Measurements from ENCODE around the gene PHF21A. TPM values are rescaled to one million over a fixed set of nuclear protein-coding genes. Genes with fewer than 3 reads are reported as not detected.
A peak's percentile ranks its signal among the peaks of the same experiment; 100 is the strongest.

The PHF21A gene
- total RNA-seq, 6 experiments from 2014 or later: 9.2 to 17.1 (median 10.4) TPM

DNA sequence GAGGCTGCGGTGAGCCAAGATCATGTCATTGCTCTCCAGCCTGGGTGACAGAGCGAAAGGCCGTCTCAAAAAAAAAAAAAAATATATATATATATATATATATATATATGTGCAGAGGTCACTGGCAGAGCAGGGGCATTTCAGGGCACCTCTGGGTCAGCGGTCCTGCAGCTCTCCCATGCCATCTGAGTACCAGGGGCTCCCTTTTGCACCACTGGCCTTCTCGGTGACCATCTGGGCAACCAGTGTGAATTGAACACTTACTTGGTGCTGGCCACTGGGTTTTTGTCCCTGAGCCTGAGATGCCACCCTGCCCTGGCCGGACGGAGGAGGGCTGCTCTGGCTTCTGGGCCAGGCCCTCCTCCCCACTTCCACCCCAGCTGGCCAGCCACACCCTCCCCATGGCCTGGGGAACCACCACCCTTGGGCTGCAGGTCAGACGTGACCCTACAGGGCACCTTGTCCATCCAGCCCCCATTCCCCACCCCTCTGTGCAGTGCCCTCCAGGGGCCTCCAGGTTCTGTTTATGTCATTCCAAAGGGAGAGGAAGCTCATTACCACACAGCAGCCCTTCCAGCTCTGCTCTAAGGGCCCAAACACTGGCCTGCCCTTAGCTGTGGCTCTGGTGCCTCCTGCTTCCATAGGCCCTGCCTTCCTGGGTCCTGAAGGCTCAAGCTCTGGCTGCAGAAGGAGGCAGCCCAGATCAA, 225.5 kb downstream of the PHF21A start:
- DNase-seq (no peak), ATAC-seq (no peak)
- Histone ChIP-seq H3K4me1 (peaks cover 0 to 24% (median 2%) of the 10 kb centered on the region in 4 donors), H3K36me3 (no peaks in the 10 kb centered on the region), H3K27me3 (no peaks in the 10 kb centered on the region), H3K9me3 (no peaks in the 10 kb centered on the region), H3K27ac (no peak overlapping the region), H3K4me3 (no peak overlapping the region)
- intact Hi-C loops (cut with DNase I): no loop called here
- no peak for TF ChIP-seq POLR2A (IDR thresholded peaks at IDR 0.05)
- TF ChIP-seq, protein P1, sequence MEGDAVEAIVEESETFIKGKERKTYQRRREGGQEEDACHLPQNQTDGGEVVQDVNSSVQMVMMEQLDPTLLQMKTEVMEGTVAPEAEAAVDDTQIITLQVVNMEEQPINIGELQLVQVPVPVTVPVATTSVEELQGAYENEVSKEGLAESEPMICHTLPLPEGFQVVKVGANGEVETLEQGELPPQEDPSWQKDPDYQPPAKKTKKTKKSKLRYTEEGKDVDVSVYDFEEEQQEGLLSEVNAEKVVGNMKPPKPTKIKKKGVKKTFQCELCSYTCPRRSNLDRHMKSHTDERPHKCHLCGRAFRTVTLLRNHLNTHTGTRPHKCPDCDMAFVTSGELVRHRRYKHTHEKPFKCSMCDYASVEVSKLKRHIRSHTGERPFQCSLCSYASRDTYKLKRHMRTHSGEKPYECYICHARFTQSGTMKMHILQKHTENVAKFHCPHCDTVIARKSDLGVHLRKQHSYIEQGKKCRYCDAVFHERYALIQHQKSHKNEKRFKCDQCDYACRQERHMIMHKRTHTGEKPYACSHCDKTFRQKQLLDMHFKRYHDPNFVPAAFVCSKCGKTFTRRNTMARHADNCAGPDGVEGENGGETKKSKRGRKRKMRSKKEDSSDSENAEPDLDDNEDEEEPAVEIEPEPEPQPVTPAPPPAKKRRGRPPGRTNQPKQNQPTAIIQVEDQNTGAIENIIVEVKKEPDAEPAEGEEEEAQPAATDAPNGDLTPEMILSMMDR (IDR thresholded peaks at IDR 0.05): no peak
- WGBS (ENCODE audit: insufficient coverage, low coverage, low lambda C conversion rate, missing lambda C conversion rate): 70% methylated on average over 2 of the region's 8 CpGs

DNA sequence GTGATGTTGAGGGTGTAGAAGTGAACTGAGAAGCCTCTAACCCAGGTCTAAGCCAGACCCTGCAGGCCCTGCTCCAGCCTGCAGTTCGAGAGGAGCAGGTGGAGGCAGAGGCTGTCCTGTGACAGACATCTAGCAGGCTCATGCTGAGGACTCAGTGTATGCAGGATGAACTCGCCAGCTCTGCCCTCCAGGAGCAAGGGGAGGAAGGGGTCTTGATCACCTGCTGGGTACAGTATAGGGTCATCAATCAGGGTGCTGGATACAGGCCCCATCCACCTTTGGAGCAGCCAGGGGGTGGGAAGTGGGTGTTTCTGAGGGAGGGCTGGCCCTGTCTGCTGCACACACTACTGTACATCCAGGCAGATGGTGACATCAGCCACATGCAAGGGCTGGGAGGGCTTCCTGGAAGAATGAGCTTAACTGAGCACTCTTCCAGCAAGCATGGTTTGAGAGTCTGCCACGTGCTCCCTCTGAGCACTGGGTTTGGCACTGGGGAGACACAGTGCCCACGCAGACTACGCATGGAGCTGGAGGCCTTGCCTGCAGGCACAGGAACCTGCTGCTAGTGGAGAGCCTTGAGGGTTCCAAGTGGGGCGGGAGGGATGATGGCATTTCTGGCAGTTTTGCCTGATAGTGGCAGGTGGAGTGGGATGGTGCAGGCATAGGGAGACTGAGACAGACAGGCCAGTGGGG, 226.6 kb downstream of the PHF21A start:
- Histone ChIP-seq H3K27me3 (no peaks in the 10 kb centered on the region), H3K4me3 (no peak overlapping the region)
- no peak for ATAC-seq

DNA sequence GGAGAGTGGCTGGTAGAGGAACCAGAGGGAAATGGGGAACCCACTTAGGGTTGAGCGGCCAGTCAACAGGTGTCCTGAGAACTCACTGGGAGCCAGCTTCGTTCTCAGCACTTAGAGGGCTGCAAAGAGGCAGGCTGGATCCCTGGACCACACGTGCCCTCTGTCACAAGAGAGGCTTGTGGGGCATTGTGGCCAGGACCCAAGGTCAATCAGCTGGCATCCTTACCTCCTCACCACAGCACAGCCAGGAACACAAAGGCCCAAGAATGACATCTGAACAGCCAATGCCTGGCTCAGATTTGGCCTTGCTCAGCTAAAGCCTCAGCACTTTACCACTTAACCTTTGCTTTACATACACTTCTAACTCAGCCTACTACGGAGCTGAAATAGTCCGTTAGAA, 228.4 kb downstream of the PHF21A start:
- no peaks in the 10 kb centered on the region for H3K36me3 ChIP-seq
- 44% methylated on average over 3 of the region's 5 CpGs for WGBS (ENCODE audit: insufficient coverage, low coverage, low lambda C conversion rate, missing lambda C conversion rate)
- TF ChIP-seq, protein P1 (IDR thresholded peaks at IDR 0.05): no peak
- TF ChIP-seq POLR2A (IDR thresholded peaks at IDR 0.05): no peak
- peaks cover 0 to 19% (median 0%) of the 10 kb centered on the region in 4 donors for H3K4me1 ChIP-seq
- H3K4me3 ChIP-seq: no peak overlapping the region
- peak in 2 of 3 donors; percentile 75 to 80 for DNase-seq
- H3K27me3 ChIP-seq: no peaks in the 10 kb centered on the region
- no peak overlapping the region for H3K27ac ChIP-seq
- no peaks in the 10 kb centered on the region for H3K9me3 ChIP-seq
- intact Hi-C loops (cut with DNase I): no loop called here
- ATAC-seq: peak in 3 of 4 donors; percentile 23 to 67 (median 23)

More for the DNA sequence above, 226.6 kb downstream of the PHF21A start:
- 88% methylated on average over 4 of the region's 6 CpGs for WGBS (ENCODE audit: insufficient coverage, low coverage, low lambda C conversion rate, missing lambda C conversion rate)
- H3K9me3 ChIP-seq: no peaks in the 10 kb centered on the region
- no peaks in the 10 kb centered on the region for H3K36me3 ChIP-seq
- H3K4me1 ChIP-seq: peaks cover 0 to 24% (median 2%) of the 10 kb centered on the region in 4 donors
- no peak for DNase-seq
- H3K27ac ChIP-seq: no peak overlapping the region
- intact Hi-C loops (cut with DNase I): no loop called here
- TF ChIP-seq, protein P1 (IDR thresholded peaks at IDR 0.05): no peak

DNA sequence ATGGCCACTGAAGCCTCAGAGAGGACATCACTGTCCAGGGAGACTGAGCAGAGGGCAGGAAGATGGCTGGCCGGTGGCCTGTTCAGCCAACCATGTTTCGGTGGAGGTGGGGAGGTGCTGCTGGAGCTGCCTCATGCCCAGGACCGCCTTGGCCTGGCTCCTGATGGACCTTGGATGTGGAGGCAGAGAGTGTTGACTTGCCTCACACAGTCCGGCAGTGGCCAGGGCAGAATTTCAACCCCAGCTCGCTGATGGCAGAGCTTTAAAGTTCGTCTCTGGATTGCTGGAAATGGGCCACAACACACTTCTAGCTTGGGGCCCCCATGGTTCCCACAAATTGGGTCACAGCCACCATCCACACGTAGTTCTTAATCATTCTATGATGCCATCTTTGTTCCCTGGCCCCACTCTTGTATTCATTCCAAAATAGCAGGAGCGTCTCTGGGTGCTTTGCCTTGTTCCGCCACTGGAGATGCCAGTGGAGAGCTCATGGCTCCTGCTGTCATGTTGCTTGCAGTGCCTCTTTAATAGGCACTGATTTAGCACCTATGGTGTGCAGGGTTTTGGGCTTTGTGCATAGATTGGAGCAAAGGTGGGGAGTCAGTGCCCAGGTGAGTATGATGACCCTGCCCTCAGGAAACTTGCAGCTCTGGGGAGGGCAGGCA, 230.2 kb downstream of the PHF21A start:
- ATAC-seq (peak; percentile 75 to 90 (median 84)), DNase-seq (peak in 2 of 3 donors; percentile 92 to 93)
- intact Hi-C loops (cut with DNase I): no loop called here
- Histone ChIP-seq H3K27ac (peak overlapping the region in 1 of 3 donors; percentile 30), H3K4me1 (peaks cover 0 to 20% (median 0%) of the 10 kb centered on the region in 4 donors), H3K36me3 (no peaks in the 10 kb centered on the region), H3K4me3 (no peak overlapping the region), H3K9me3 (no peaks in the 10 kb centered on the region), H3K27me3 (no peaks in the 10 kb centered on the region)
- WGBS (ENCODE audit: insufficient coverage, low coverage, low lambda C conversion rate, missing lambda C conversion rate): 40% methylated on average over 2 of the region's 9 CpGs
- TF ChIP-seq, protein P1 (IDR thresholded peaks at IDR 0.05): peak in 2 of 4 donors; percentile 11 to 19
- no peak for TF ChIP-seq POLR2A (IDR thresholded peaks at IDR 0.05)

All from right lobe of liver (tissue), 6 donors.